Hepatocyte (in vitro differentiated cells): ENCODE data around the gene CRISP2. TPM values are rescaled to one million over a fixed set of nuclear protein-coding genes. Genes with fewer than 3 reads are reported as not detected.

ENCODE experiments used
- DNase-seq: peaks from one replicate; pipeline ENCODE4 v3.0.0-alpha.2; 2016; ENCODE audit warnings: low spot score
- H2AFZ ChIP-seq: fragments of 200-600 bp; sonication (generic); 2 replicates; pipeline ENCODE4 v1.6.0; 2016; ENCODE audit warnings: antibody characterized with exemption, mild to moderate bottlenecking
- H3K27ac ChIP-seq: fragments of 200-600 bp; sonication (generic); 2 replicates; pipeline ENCODE4 v1.5.1; 2016; ENCODE audit warnings: mild to moderate bottlenecking
- H3K27me3 ChIP-seq: fragments of 200-600 bp; sonication (generic); 2 replicates; pipeline ENCODE4 v1.6.1; 2016
- H3K36me3 ChIP-seq: fragments of 200-600 bp; sonication (generic); replicated peaks from 2 replicates; pipeline ENCODE4 v1.5.1; 2016; ENCODE audit warnings: low read depth; ENCODE audit not compliant: insufficient read depth
- H3K4me1 ChIP-seq: fragments of 200-600 bp; sonication (generic); 2 replicates; pipeline ENCODE4 v1.5.1; 2016; ENCODE audit warnings: mild to moderate bottlenecking, moderate library complexity; ENCODE audit not compliant: insufficient read depth
- H3K4me2 ChIP-seq: fragments of 200-600 bp; sonication (generic); 2 replicates; pipeline ENCODE4 v1.6.0; 2016
- H3K4me3 ChIP-seq: fragments of 200-600 bp; sonication (generic); 2 replicates; pipeline ENCODE4 v1.5.1; 2016; ENCODE audit warnings: mild to moderate bottlenecking
- H3K79me2 ChIP-seq: fragments of 200-600 bp; sonication (generic); 2 replicates; pipeline ENCODE4 v1.6.0; 2017; ENCODE audit warnings: mild to moderate bottlenecking
- H3K9me2 ChIP-seq: fragments of 200-600 bp; sonication (generic); replicated peaks from 2 replicates; pipeline ENCODE4 v1.6.0; 2017; ENCODE audit warnings: mild to moderate bottlenecking; ENCODE audit not compliant: insufficient read depth
- H3K9me3 ChIP-seq: fragments of 200-600 bp; sonication (generic); 2 replicates; pipeline ENCODE4 v1.5.1; 2016; ENCODE audit warnings: low read depth, mild to moderate bottlenecking
- H4K20me1 ChIP-seq: fragments of 200-600 bp; sonication (generic); 2 replicates; pipeline ENCODE4 v1.6.0; 2016; ENCODE audit warnings: mild to moderate bottlenecking; ENCODE audit not compliant: insufficient read depth, poor library complexity, severe bottlenecking
- EZH2 ChIP-seq: fragments of 200-600 bp; sonication (generic); IDR thresholded peaks from 2 replicates; pipeline ENCODE4 v1.6.1; 2016; ENCODE audit warnings: antibody characterized with exemption, mild to moderate bottlenecking, borderline replicate concordance
- EZH2phosphoT487 ChIP-seq: fragments of 200-600 bp; sonication (generic); IDR thresholded peaks from one replicate; pipeline ENCODE4 v1.6.1; 2018; ENCODE audit warnings: antibody characterized with exemption, mild to moderate bottlenecking, low read depth, moderate library complexity; ENCODE audit not compliant: unreplicated experiment, severe bottlenecking
- WGBS: methylation state at CpG from one replicate; pipeline ENCODE4 v1.1.6; 2016; ENCODE audit warnings: low lambda C conversion rate; ENCODE audit errors: missing lambda C conversion rate; 5-methylcytosine and 5-hydroxymethylcytosine counted together
- polyA plus RNA-seq: library from polyadenylated mRNA; unstranded; fragments of >200 nt; fragmentation: Nextera tagmentation; extraction: Ambion mirVana; gene quantifications from 2 replicates; pipeline ENCODE4 v1.2.1, GENCODE V29; 2016
- total RNA-seq: library from RNA; depleted of rRNA; stranded (reverse); fragments of >200 nt; gene quantifications from 2 replicates; pipeline ENCODE4 v1.2.3, GENCODE V29; 2014
- TF ChIP-seq, protein P1 (sequence below): fragments of 200-600 bp; sonication (generic); IDR thresholded peaks from 2 replicates; pipeline ENCODE4 v1.5.1; 2016; ENCODE audit warnings: antibody characterized with exemption, mild to moderate bottlenecking; ENCODE audit not compliant: poor library complexity

Gene CRISP2
- total and polyA plus RNA-seq, 2 experiments from 2014 or later: 0.21 to 0.57 TPM

DNA sequence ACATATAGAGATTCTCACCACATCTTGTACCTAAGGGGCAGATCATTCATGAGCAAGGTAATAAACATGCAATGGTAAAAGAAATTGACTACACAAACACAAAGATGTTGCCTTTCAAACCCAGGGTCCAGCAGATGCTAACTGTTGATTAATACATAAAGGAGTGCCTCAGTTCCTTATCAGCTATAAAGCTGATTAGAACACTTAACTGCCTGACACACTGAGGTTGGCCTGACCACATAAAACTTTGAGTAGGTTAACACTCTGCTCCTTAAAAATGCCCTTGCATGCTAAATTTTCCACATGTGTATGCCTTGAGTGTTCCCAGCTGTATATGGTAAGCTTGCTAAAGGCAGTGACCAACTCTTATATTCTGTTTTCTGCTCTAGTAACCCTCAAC is 14.9 kb downstream of the CRISP2 start:
- TF ChIP-seq, protein P1, sequence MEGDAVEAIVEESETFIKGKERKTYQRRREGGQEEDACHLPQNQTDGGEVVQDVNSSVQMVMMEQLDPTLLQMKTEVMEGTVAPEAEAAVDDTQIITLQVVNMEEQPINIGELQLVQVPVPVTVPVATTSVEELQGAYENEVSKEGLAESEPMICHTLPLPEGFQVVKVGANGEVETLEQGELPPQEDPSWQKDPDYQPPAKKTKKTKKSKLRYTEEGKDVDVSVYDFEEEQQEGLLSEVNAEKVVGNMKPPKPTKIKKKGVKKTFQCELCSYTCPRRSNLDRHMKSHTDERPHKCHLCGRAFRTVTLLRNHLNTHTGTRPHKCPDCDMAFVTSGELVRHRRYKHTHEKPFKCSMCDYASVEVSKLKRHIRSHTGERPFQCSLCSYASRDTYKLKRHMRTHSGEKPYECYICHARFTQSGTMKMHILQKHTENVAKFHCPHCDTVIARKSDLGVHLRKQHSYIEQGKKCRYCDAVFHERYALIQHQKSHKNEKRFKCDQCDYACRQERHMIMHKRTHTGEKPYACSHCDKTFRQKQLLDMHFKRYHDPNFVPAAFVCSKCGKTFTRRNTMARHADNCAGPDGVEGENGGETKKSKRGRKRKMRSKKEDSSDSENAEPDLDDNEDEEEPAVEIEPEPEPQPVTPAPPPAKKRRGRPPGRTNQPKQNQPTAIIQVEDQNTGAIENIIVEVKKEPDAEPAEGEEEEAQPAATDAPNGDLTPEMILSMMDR: no peak
- TF ChIP-seq EZH2 (no peak), EZH2phosphoT487 (no peak)
- H3K27me3 ChIP-seq: no peaks in the 10 kb centered on the region
- H3K4me1 ChIP-seq: no peaks in the 10 kb centered on the region
- no peaks in the 10 kb centered on the region for H3K9me2 ChIP-seq
- no peak overlapping the region for H3K4me3 ChIP-seq
- H3K4me2 ChIP-seq: no peak overlapping the region
- no peaks in the 10 kb centered on the region for H3K79me2 ChIP-seq
- DNase-seq: no peak
- no peaks in the 10 kb centered on the region for H4K20me1 ChIP-seq
- no peaks in the 10 kb centered on the region for H3K36me3 ChIP-seq
- no peak overlapping the region for H3K27ac ChIP-seq
- no peaks in the 10 kb centered on the region for H3K9me3 ChIP-seq
- no peak overlapping the region for H2AFZ ChIP-seq

DNA sequence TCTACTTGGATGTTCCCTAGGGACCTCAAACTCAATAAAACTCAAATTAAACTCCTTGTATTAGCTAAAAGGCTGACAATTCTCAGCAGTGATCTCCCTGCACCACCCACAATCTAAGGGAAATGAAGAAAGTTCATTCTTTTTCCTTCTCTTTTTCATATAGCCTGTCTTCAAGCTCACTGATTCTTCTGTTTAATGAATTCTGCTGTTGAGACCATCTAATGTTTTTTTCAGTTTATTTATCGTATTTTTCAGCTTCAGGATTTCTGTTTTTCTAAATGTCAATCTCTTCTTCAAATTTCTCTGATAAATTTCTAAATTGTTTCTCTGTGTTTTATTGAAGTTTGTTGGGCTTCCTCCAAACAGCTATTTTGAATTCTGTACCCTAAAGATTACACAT is 19.8 kb downstream of the CRISP2 start:
- no peaks in the 10 kb centered on the region for H3K9me3 ChIP-seq
- TF ChIP-seq, protein P1: no peak
- TF ChIP-seq EZH2phosphoT487: no peak
- TF ChIP-seq EZH2: no peak
- H3K4me3 ChIP-seq: no peak overlapping the region
- H3K9me2 ChIP-seq: no peaks in the 10 kb centered on the region
- no peak overlapping the region for H3K27ac ChIP-seq
- no peak for DNase-seq
- 83% methylated on average over 1 of the region's 1 CpG for WGBS
- no peaks in the 10 kb centered on the region for H3K36me3 ChIP-seq
- no peaks in the 10 kb centered on the region for H4K20me1 ChIP-seq
- no peaks in the 10 kb centered on the region for H3K79me2 ChIP-seq
- H2AFZ ChIP-seq: no peak overlapping the region
- no peaks in the 10 kb centered on the region for H3K4me1 ChIP-seq
- no peak overlapping the region for H3K4me2 ChIP-seq
- no peaks in the 10 kb centered on the region for H3K27me3 ChIP-seq

DNA sequence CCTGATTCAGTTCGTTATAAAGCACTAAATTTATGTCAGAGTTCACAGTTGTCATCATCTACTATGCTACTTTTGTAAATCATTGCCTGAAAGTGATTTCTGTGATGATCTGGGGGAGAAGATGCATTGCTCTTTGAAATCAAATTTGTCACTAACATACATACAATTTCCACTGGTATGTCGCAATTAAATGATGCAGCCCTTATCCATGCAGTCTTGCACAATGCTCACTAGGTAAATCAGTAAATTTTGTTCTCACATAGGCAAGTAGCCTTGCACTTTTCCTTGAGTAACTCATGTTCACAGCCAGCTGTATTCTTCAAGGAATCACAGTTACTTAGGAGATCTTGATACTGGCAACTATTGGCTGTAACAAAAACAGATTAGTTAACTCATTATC is 20.8 kb downstream of the CRISP2 start:
- Histone ChIP-seq H3K9me2 (no peaks in the 10 kb centered on the region), H3K79me2 (no peaks in the 10 kb centered on the region), H3K36me3 (no peaks in the 10 kb centered on the region), H3K27me3 (no peaks in the 10 kb centered on the region), H3K4me1 (no peaks in the 10 kb centered on the region), H4K20me1 (no peaks in the 10 kb centered on the region), H3K9me3 (no peaks in the 10 kb centered on the region), H2AFZ (no peak overlapping the region), H3K4me2 (no peak overlapping the region), H3K4me3 (no peak overlapping the region), H3K27ac (no peak overlapping the region)
- DNase-seq: no peak
- no peak for TF ChIP-seq EZH2
- TF ChIP-seq, protein P1: no peak
- TF ChIP-seq EZH2phosphoT487: no peak
- 85% methylated on average over 2 of the region's 2 CpGs for WGBS

DNA sequence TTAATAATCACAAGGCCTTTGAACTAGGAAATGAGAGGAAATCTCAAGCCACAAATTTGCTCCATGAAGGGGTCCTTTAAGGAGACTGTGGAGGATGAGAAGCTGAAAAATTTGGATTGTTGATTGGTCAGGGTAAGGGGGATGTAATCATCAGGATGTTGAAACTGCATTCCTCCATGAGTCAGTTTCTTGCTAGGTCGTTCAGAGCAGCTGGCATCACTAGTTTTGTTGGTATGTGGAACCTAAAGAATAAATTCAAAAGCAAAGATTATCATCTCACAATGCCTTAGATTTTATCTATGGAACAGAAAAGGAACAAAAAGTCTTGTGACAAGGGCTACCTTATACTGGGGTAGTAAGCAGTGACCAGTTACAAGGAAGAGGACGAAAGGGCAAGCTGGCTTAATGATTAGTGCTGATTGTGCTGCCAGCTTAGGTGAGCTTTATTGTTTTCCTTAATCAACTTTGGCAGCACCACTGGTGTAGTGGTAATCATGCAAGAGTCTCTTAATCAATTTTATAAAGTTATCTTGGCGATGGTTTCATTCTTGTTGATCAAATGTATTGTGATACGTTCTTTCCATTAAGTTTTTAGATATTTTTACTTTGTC is 36.6 kb downstream of the CRISP2 start:
- no peak for DNase-seq
- H3K4me2 ChIP-seq: no peak overlapping the region
- no peaks in the 10 kb centered on the region for H3K4me1 ChIP-seq
- 71% methylated on average over 4 of the region's 4 CpGs for WGBS
- H2AFZ ChIP-seq: no peak overlapping the region
- H4K20me1 ChIP-seq: no peaks in the 10 kb centered on the region
- no peaks in the 10 kb centered on the region for H3K79me2 ChIP-seq
- no peak overlapping the region for H3K27ac ChIP-seq
- no peak overlapping the region for H3K4me3 ChIP-seq
- H3K9me2 ChIP-seq: no peaks in the 10 kb centered on the region
- no peaks in the 10 kb centered on the region for H3K27me3 ChIP-seq
- TF ChIP-seq EZH2phosphoT487: no peak
- TF ChIP-seq, protein P1: no peak
- no peak for TF ChIP-seq EZH2
- H3K36me3 ChIP-seq: no peaks in the 10 kb centered on the region
- H3K9me3 ChIP-seq: peaks cover 3% of the 10 kb centered on the region
